ENCODE measurements around the gene TYRP1.

- TF ChIP-seq GATA3 (IDR thresholded peaks at IDR 0.05; ENCODE audit: low read depth, low read length), result no peak
- TF ChIP-seq GATA2 (IDR thresholded peaks at IDR 0.05; ENCODE audit: low read depth, low read length), result no peak
These were observed 22.1 kb downstream of the TYRP1 start for GRCh38 chr9:12715268-12715667.

Data from SH-SY5Y (cell line).